ENCODE measurements around the gene XRCC6. TPM values are rescaled to one million over a fixed set of nuclear protein-coding genes. Genes with fewer than 3 reads are reported as not detected.
A peak's percentile ranks its signal among the peaks of the same experiment; 100 is the strongest.

XRCC6 gene
- total and polyA plus RNA-seq, 2 of the 13 experiments (the other 11 are each of a cell fraction or from before 2014, with no cell fraction given), result 124 to 625 TPM

DNA sequence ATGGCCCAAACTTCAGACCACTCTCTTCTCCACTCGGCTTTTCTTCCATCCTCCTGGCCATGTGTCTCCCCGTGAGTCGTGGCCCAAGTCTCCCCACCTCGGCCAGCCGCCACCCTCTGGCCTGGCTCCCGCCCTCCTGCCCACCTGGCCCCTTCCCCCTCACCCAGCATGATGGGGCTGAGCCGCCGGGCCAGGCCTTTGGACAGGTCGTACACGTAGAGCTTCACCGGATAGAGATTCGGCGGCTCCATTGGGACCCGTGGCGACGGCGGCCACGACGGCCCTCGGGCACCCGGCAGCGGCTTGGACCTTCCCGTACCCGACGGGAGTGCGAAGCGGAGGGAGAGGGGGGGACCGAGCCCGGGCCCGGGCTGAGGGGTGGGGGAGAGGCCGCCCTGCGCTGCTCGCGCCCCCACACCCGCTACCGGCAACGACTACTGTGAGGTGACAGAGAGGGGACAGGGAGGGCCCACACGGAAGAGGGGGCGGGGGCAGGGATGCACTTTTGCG lies 451 bp upstream of the XRCC6 start, which contains the start of gene DESI1:
TSS of gene DESI1 (minus strand) at position 455 of the 510 bp plus-strand sequence. CDS start at position 251, 204 bp downstream.
- CTCF ChIA-PET (ENCODE audit: low intra/inter-chr PET ratio, low total read pairs), result no interaction called here
- BruUV-seq (replicated peaks), result no TSS peak
- peak; percentile 87 for ATAC-seq
- peak in 1 of 2 experiments; percentile 38; a peak in 1 of 4 replicates for TF ChIP-seq KLF16 (CRISPR knock-in tag; IDR thresholded peaks at IDR 0.05)
- TF ChIP-seq CHCHD3 (CRISPR knock-in tag; IDR thresholded peaks at IDR 0.05), result 0 out of 2 replicates have a peak, but pooled peaks have one; percentile 54
- TF ChIP-seq RFX3 (CRISPR knock-in tag; IDR thresholded peaks at IDR 0.05), result no peak
- 0 out of 2 replicates have a peak, but pooled peaks have one; percentile 16 for TF ChIP-seq ZNF761 (CRISPR knock-in tag; conservative IDR thresholded peaks at IDR 0.05)
- TF ChIP-seq ZNF33B (CRISPR knock-in tag; IDR thresholded peaks at IDR 0.05), result 0 out of 2 replicates have a peak, but pooled peaks have one; percentile 42
- TF ChIP-seq ZNF17 (CRISPR knock-in tag; IDR thresholded peaks at IDR 0.05), result no peak
- no peak; the same call in 1 of the 2 replicates for TF ChIP-seq SNAPC4 (CRISPR knock-in tag; IDR thresholded peaks at IDR 0.05)
- no peak for TF ChIP-seq ZNF143 (CRISPR knock-in tag; IDR thresholded peaks at IDR 0.05)
- TF ChIP-seq ZBTB25 (CRISPR knock-in tag; IDR thresholded peaks at IDR 0.05), result peak; percentile 60
- TF ChIP-seq NR3C1 (CRISPR knock-in tag; IDR thresholded peaks at IDR 0.05), result no peak
- TF ChIP-seq ZNF225 (CRISPR knock-in tag; IDR thresholded peaks at IDR 0.05), result peak; percentile 93
- no peak for TF ChIP-seq ZSCAN9 (CRISPR knock-in tag; IDR thresholded peaks at IDR 0.05; ENCODE audit: borderline replicate concordance)
- TF ChIP-seq EED (CRISPR knock-in tag; IDR thresholded peaks at IDR 0.05), result 0 out of 2 replicates have a peak, but pooled peaks have one; percentile 5
- no peak for TF ChIP-seq U2AF2 (IDR thresholded peaks at IDR 0.05; ENCODE audit: low read depth, low read length)
- no peak for TF ChIP-seq SETDB1 (CRISPR knock-in tag; IDR thresholded peaks at IDR 0.05; ENCODE audit: borderline replicate concordance)
- TF ChIP-seq ZNF720 (CRISPR knock-in tag; IDR thresholded peaks at IDR 0.05), result no peak
- no peak for TF ChIP-seq PREB (CRISPR knock-in tag; IDR thresholded peaks at IDR 0.05)
- no peak for TF ChIP-seq ZNF780A (CRISPR knock-in tag; IDR thresholded peaks at IDR 0.05)
- no peak for TF ChIP-seq FOXP1 (IDR thresholded peaks at IDR 0.05)
- no peak for TF ChIP-seq FOXP1 (CRISPR knock-in tag; IDR thresholded peaks at IDR 0.05)

More for the DNA sequence above, 451 bp upstream of the XRCC6 start, which contains the start of gene DESI1:
- POLR2A ChIA-PET, result interaction anchor here (0.7 to 5.2 kb wide), 34 partner anchors 8 to 326 kb away, joined by 3 to 78 read pairs (median 5); partner anchors contain the start of genes CENPM, CSDC2, PHF5A and PMM1
- H3K36me3 ChIP-seq (replicated peaks in 1 of 2; ENCODE audit: control insufficient read depth in 1 of 2, insufficient read depth in 2 of 2, low read length in 2 of 2), result peaks cover 0 to 18% of the 10 kb centered on the region in 2 experiments; a peak in 2 of 5 replicates
- H3K9me3 ChIP-seq (ENCODE audit: low read length), result no peaks in the 10 kb centered on the region
- WGBS (ENCODE audit: low lambda C conversion rate), result 0% methylated on average over 8 of the region's 40 CpGs
- DNase-seq (ENCODE audit: low spot score) (peak; percentile 21), FAIRE-seq (no peak)
- no peaks in the 10 kb centered on the region; a peak in 1 of 5 replicates for H3K27me3 ChIP-seq (ENCODE audit: control insufficient read depth in 1 of 2, insufficient read depth in 2 of 2, low read length in 2 of 2)
- no peak within 1 kb of the TSS for H2AFZ ChIP-seq (ENCODE audit: low read length)
- peaks cover 11% of the 10 kb centered on the region for H4K20me1 ChIP-seq (ENCODE audit: insufficient read depth, low read length)
- peaks cover 74% of the 10 kb centered on the region for H3K4me1 ChIP-seq (ENCODE audit: insufficient read depth, low read length)
- intact Hi-C loops (cut with micrococcal nuclease; ENCODE audit: unreplicated experiment) (no loop called here), in situ Hi-C loops (cut with HindIII; ENCODE audit: extremely low pct_ligation_motif_present, low pct_unique_long_range_greater_than_20kb) (no loop called here)
- peak within 1 kb of the TSS; percentile 99 for H3K9ac ChIP-seq (ENCODE audit: insufficient read depth, low read depth, low read length)
- H3K4me3 ChIP-seq (replicated peaks in 1 of 3; ENCODE audit: insufficient read depth in 1 of 3, low read depth in 2 of 3, low read length in 3 of 3), result peak within 1 kb of the TSS; percentile 82 to 94 (median 85)
- peak within 1 kb of the TSS; percentile 95 for H3K4me2 ChIP-seq (ENCODE audit: low read depth, low read length)
- H3K27ac ChIP-seq (ENCODE audit: extremely low read length, insufficient read depth, low read length), result peak within 1 kb of the TSS; percentile 97
- H3K79me2 ChIP-seq (ENCODE audit: insufficient read depth, low read length), result peaks cover 50% of the 10 kb centered on the region
